Tongue (tissue), 2 donors: ENCODE measurements around the gene P3H2. TPM values are rescaled to one million over a fixed set of nuclear protein-coding genes. Genes with fewer than 3 reads are reported as not detected.
"Not testable (repeated sequence)": the region's sequence is repeated elsewhere in the genome, so short reads cannot be mapped to it uniquely, and the experiment has no call there.

ENCODE experiments used
- DNase-seq: peaks from one replicate; pipeline ENCODE4 v3.0.0-alpha.2; 2015
- total RNA-seq: library from RNA; depleted of rRNA; stranded (reverse); fragments of >200 nt; gene quantifications from one replicate; pipeline ENCODE4 v1.2.3, GENCODE V29; 2014

The P3H2 gene
- total RNA-seq, 1 donor from 2014 or later = 33.1 TPM

GRCh38 chr3:190084983-190085382 lies 35.7 kb downstream of the P3H2 start:
- DNase-seq = no peak

- no peak for DNase-seq
Observed at GRCh38 chr3:190083635-190084034, 37.1 kb downstream of the P3H2 start.

GRCh38 chr3:190081389-190081788 lies 39.3 kb downstream of the P3H2 start:
- no peak for DNase-seq

GRCh38 chr3:190079173-190079572 lies 41.5 kb downstream of the P3H2 start:
- not testable (repeated sequence) for DNase-seq

GRCh38 chr3:190077395-190078045 lies 43.2 kb downstream of the P3H2 start:
- DNase-seq = no peak

GRCh38 chr3:190076601-190077394 lies 43.9 kb downstream of the P3H2 start:
- DNase-seq = peak; percentile 82

- peak; percentile 46 for DNase-seq
Observed at GRCh38 chr3:190076136-190076535, 44.6 kb downstream of the P3H2 start.

GRCh38 chr3:190074817-190075216 lies 45.9 kb downstream of the P3H2 start:
- no peak for DNase-seq

GRCh38 chr3:190073264-190074008 lies 47.3 kb downstream of the P3H2 start:
- no peak for DNase-seq

- no peak for DNase-seq
Observed at GRCh38 chr3:190072856-190073255, 47.8 kb downstream of the P3H2 start.

- not testable (repeated sequence) for DNase-seq
Observed at GRCh38 chr3:190071921-190072320, 48.8 kb downstream of the P3H2 start.

- peak; percentile 40 for DNase-seq
Observed at GRCh38 chr3:190070622-190071347, 49.9 kb downstream of the P3H2 start.

GRCh38 chr3:190065204-190065603 lies 55.5 kb downstream of the P3H2 start:
- no peak for DNase-seq

- no peak for DNase-seq
Observed at GRCh38 chr3:190064659-190065058, 56.0 kb downstream of the P3H2 start.

- peak; percentile 35 for DNase-seq
Observed at GRCh38 chr3:190064112-190064511, 56.6 kb downstream of the P3H2 start.

GRCh38 chr3:190063490-190063889 lies 57.2 kb downstream of the P3H2 start:
- no peak for DNase-seq

GRCh38 chr3:190060192-190060775 lies 60.4 kb downstream of the P3H2 start:
- DNase-seq = no peak

GRCh38 chr3:190059242-190059590 lies 61.5 kb downstream of the P3H2 start:
- peak; percentile 77 for DNase-seq

GRCh38 chr3:190058521-190059241 lies 62.0 kb downstream of the P3H2 start:
- no peak for DNase-seq

- peak; percentile 70 for DNase-seq
Observed at GRCh38 chr3:190056742-190057141, 64.0 kb downstream of the P3H2 start.

GRCh38 chr3:190055773-190056172 lies 64.9 kb downstream of the P3H2 start:
- no peak for DNase-seq
